ENCODE data around the gene CYB5R4.

The CYB5R4 gene

DNA sequence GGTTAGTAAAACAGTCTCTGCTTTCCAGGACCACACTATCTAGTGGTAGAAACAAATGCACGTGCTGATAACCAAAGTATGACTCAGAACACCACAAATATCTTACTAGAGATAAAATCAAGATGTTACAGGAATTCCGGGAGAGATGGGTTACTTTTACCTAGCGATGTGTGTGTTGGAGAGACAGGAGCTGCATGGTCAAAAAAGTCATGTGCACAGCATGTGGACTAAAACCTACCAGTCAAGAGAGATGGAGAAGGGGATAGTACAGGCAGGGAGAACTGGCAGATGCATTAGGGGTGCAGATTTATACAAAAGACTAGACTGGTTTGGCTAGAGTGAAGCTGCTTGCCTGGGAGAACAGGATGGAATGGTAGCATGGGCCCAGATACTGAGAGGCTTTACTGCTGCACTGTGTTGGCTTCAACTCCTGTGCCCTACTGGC lies 98.8 kb downstream of the CYB5R4 start:
- peaks cover 0 to 3% of the 10 kb centered on the region in 2 donors for H3K9me3 ChIP-seq (ENCODE audit: control insufficient read depth in 1 of 2, low read length in 2 of 2)
- no peaks in the 10 kb centered on the region for H3K4me1 ChIP-seq (ENCODE audit: control insufficient read depth in 1 of 2, insufficient read depth in 2 of 2, low read length in 2 of 2)
- no peaks in the 10 kb centered on the region for H3K27me3 ChIP-seq (ENCODE audit: low read depth, low read length)
- H3K4me3 ChIP-seq (ENCODE audit: low read depth in 1 of 2, low read length in 2 of 2) = no peak overlapping the region
- peaks cover 28 to 44% of the 10 kb centered on the region in 2 donors for H3K36me3 ChIP-seq (ENCODE audit: control insufficient read depth in 1 of 2, insufficient read depth in 2 of 2, low read length in 2 of 2)
- H3K27ac ChIP-seq (ENCODE audit: low read length) = no peak overlapping the region

DNA sequence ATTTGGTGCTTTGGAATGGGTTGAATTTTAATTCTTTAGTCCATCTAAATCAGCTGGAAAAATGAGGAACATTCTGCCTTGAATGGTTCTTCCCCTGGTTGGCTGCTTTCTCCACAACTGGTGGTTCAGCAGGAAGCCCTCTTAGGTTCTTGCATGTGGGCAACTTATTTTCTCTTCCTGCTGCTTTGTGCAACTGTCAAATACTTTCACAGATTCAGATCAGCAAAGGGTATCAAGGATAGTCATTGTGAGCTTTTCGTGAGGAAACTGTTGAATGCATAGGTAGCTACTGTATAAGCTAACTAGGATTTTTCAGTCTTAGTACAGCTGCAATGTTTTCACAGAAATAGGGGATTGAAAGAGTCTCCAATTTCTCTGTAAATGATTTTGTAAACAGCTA lies 101.2 kb downstream of the CYB5R4 start:
- no peak overlapping the region for H3K27ac ChIP-seq (ENCODE audit: low read length)
- peaks cover 0 to 4% of the 10 kb centered on the region in 2 donors for H3K9me3 ChIP-seq (ENCODE audit: control insufficient read depth in 1 of 2, low read length in 2 of 2)
- peaks cover 25 to 55% of the 10 kb centered on the region in 2 donors for H3K36me3 ChIP-seq (ENCODE audit: control insufficient read depth in 1 of 2, insufficient read depth in 2 of 2, low read length in 2 of 2)
- H3K27me3 ChIP-seq (ENCODE audit: low read depth, low read length) = no peaks in the 10 kb centered on the region
- H3K4me1 ChIP-seq (ENCODE audit: control insufficient read depth in 1 of 2, insufficient read depth in 2 of 2, low read length in 2 of 2) = no peaks in the 10 kb centered on the region
- no peak overlapping the region for H3K4me3 ChIP-seq (ENCODE audit: low read depth in 1 of 2, low read length in 2 of 2)

DNA sequence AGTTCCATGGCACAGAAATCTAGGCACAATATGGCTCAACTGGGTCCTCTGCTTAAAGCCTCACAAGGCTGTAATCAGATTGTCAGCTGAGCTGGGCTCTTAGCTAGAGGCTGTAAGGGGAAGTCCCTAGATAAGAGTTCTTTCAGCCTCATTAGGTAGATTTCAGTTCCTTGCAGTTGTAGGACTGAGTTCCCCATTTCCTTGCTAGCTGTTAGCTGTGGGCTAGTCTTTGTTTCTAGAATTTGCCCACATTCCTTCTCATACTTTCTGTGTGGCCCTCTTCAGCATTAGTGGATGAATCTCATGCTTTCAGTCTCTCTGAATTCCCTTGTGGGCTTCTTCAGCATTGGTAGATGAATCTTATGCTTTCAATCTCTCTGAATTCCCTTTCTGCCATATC lies 103.1 kb downstream of the CYB5R4 start:
- Histone ChIP-seq H3K27ac (ENCODE audit: low read length) (no peak overlapping the region), H3K36me3 (ENCODE audit: control insufficient read depth in 1 of 2, insufficient read depth in 2 of 2, low read length in 2 of 2) (peaks cover 23 to 49% of the 10 kb centered on the region in 2 donors), H3K4me3 (ENCODE audit: low read depth in 1 of 2, low read length in 2 of 2) (no peak overlapping the region), H3K4me1 (ENCODE audit: control insufficient read depth in 1 of 2, insufficient read depth in 2 of 2, low read length in 2 of 2) (no peaks in the 10 kb centered on the region), H3K9me3 (ENCODE audit: control insufficient read depth in 1 of 2, low read length in 2 of 2) (peaks cover 0 to 10% of the 10 kb centered on the region in 2 donors), H3K27me3 (ENCODE audit: low read depth, low read length) (no peaks in the 10 kb centered on the region)

DNA sequence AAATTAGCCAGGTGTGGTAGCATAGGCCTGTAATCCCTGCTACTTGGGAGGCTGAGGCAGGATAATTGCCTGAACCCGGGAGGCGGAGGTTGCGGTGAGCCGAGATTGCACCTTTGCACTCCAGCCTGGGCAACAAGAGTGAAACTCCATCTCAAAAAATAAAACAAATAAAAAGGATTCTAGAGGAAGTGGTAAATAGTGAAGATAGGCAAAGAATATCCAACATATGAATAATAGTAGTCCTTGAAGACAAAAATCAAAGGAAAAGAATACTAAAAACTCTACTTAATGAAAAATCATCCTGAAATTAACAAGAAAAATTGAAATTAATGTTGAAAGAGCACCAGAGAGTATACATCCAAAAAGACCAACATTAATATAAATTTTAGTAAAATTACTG lies 107.0 kb downstream of the CYB5R4 start:
- Histone ChIP-seq H3K27me3 (ENCODE audit: low read depth, low read length) (no peaks in the 10 kb centered on the region), H3K27ac (ENCODE audit: low read length) (no peak overlapping the region), H3K4me1 (ENCODE audit: control insufficient read depth in 1 of 2, insufficient read depth in 2 of 2, low read length in 2 of 2) (no peaks in the 10 kb centered on the region), H3K36me3 (ENCODE audit: control insufficient read depth in 1 of 2, insufficient read depth in 2 of 2, low read length in 2 of 2) (peaks cover 9 to 30% of the 10 kb centered on the region in 2 donors), H3K4me3 (ENCODE audit: low read depth in 1 of 2, low read length in 2 of 2) (no peak overlapping the region), H3K9me3 (ENCODE audit: control insufficient read depth in 1 of 2, low read length in 2 of 2) (peaks cover 0 to 10% of the 10 kb centered on the region in 2 donors)

DNA sequence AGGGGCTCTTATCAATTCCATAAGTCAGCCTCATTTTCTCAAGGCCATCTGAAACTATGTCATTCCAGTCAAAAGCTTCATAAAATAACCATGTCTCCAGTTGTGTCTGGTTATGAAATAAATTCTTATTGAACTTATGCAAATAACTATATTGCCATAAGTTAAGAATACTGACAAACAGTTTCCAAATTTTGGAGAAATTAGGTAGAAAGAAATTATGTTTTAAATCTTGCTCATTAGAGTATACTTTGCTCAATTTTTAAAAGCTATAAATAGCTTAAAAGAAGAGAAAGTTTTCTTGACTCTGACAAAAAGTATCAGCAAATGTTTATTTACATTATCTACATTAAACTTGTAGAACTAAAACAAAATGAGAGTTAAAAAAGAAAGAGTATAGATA lies 111.1 kb downstream of the CYB5R4 start:
- no peak overlapping the region for H3K4me3 ChIP-seq (ENCODE audit: low read depth in 1 of 2, low read length in 2 of 2)
- H3K9me3 ChIP-seq (ENCODE audit: control insufficient read depth in 1 of 2, low read length in 2 of 2) = peaks cover 0 to 7% of the 10 kb centered on the region in 2 donors
- no peaks in the 10 kb centered on the region for H3K36me3 ChIP-seq (ENCODE audit: control insufficient read depth in 1 of 2, insufficient read depth in 2 of 2, low read length in 2 of 2)
- H3K27ac ChIP-seq (ENCODE audit: low read length) = no peak overlapping the region
- no peaks in the 10 kb centered on the region for H3K4me1 ChIP-seq (ENCODE audit: control insufficient read depth in 1 of 2, insufficient read depth in 2 of 2, low read length in 2 of 2)
- no peaks in the 10 kb centered on the region for H3K27me3 ChIP-seq (ENCODE audit: low read depth, low read length)

DNA sequence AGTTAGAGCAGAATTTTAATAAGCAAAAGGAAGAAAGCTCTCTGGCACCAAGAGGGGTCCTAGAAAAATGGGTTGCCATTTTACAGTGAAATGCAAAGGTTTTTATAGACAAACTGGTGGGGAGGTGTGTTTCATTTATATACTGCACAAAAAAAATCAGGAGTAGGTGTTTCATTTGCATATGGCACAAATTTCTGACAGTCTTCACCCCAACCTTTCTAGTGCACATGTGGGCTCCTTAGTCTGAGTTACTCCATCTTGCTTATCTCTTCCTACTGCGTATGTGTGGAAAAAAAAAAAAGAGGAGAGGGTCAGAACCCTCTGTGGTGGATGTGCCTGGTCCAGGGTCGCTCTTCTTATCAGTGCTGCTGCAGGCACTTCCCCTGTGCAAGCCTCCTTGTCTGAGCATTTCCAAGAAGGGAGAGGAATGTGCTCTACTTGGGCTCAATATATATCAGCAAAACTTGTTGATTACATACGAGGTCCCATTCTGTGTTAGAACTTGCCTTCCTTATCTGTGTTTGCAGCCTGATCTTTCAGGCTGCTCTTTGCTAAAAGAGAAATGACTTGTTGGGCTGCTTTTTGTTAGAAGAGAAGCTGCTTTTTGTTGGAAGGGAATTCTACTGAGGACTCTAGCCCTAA lies 115.0 kb downstream of the CYB5R4 start:
- Histone ChIP-seq H3K4me3 (ENCODE audit: low read depth in 1 of 2, low read length in 2 of 2) (no peak overlapping the region), H3K36me3 (ENCODE audit: control insufficient read depth in 1 of 2, insufficient read depth in 2 of 2, low read length in 2 of 2) (no peaks in the 10 kb centered on the region), H3K27ac (ENCODE audit: low read length) (no peak overlapping the region), H3K4me1 (ENCODE audit: control insufficient read depth in 1 of 2, insufficient read depth in 2 of 2, low read length in 2 of 2) (no peaks in the 10 kb centered on the region), H3K27me3 (ENCODE audit: low read depth, low read length) (no peaks in the 10 kb centered on the region), H3K9me3 (ENCODE audit: control insufficient read depth in 1 of 2, low read length in 2 of 2) (no peaks in the 10 kb centered on the region)

DNA sequence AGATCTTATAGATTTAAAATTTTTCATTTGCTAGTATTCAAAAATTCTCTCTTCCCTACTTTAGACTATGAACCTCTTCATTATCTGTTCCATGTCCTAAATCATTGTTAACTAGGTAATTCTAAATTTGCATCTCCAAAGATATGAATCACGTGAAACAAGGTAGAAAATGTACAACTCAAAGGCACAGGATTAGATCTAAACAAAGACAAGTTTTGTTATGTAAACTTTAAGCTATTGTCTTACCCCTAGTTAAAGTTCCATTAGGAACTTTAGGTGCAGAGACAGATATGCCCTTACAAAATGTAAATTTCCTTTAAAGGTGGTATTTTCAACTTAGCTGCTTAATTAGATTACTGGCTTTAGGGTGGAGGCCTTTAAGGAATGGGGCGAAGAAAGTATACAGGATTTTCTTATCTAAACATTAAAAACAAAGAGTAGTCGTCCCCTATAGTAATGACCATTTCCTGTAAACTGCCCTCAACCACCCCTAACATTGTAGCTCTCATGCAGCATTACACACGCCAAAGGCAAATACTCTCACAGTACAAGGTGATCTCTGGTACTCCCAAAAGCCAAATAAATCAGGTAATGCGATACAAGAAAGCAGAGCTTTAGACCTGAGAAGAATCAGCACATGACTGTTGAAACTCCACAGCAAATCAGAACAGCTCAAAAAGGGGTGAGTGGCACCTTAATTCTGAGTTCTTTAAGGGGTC lies 116.7 kb downstream of the CYB5R4 start:
- H3K27ac ChIP-seq (ENCODE audit: low read length) = no peak overlapping the region
- H3K9me3 ChIP-seq (ENCODE audit: control insufficient read depth in 1 of 2, low read length in 2 of 2) = peaks cover 0 to 2% of the 10 kb centered on the region in 2 donors
- no peak overlapping the region for H3K4me3 ChIP-seq (ENCODE audit: low read depth in 1 of 2, low read length in 2 of 2)
- no peaks in the 10 kb centered on the region for H3K27me3 ChIP-seq (ENCODE audit: low read depth, low read length)
- H3K4me1 ChIP-seq (ENCODE audit: control insufficient read depth in 1 of 2, insufficient read depth in 2 of 2, low read length in 2 of 2) = no peaks in the 10 kb centered on the region
- H3K36me3 ChIP-seq (ENCODE audit: control insufficient read depth in 1 of 2, insufficient read depth in 2 of 2, low read length in 2 of 2) = no peaks in the 10 kb centered on the region

DNA sequence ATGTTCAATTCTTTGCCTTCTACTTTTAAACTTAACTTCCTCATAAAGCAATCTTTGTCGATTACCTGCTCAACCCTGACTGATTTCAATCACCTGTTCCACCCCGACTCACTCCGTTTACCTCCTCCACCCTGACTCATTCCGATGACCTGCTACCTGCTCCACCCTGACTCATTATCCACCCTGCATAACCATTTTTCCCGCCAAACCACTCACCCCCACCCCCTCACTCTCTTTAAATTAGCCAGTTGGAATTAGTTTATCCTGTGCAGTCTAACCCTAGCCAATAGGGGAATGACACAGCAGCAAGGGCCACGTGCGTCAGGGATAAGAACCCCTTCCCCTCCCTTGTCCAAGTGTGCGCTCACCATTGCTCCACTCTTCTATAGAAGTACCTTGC lies 117.4 kb downstream of the CYB5R4 start:
- H3K36me3 ChIP-seq (ENCODE audit: control insufficient read depth in 1 of 2, insufficient read depth in 2 of 2, low read length in 2 of 2) = no peaks in the 10 kb centered on the region
- H3K27ac ChIP-seq (ENCODE audit: low read length) = no peak overlapping the region
- H3K27me3 ChIP-seq (ENCODE audit: low read depth, low read length) = no peaks in the 10 kb centered on the region
- no peak overlapping the region for H3K4me3 ChIP-seq (ENCODE audit: low read depth in 1 of 2, low read length in 2 of 2)
- H3K4me1 ChIP-seq (ENCODE audit: control insufficient read depth in 1 of 2, insufficient read depth in 2 of 2, low read length in 2 of 2) = no peaks in the 10 kb centered on the region
- peaks cover 0 to 2% of the 10 kb centered on the region in 2 donors for H3K9me3 ChIP-seq (ENCODE audit: control insufficient read depth in 1 of 2, low read length in 2 of 2)

DNA sequence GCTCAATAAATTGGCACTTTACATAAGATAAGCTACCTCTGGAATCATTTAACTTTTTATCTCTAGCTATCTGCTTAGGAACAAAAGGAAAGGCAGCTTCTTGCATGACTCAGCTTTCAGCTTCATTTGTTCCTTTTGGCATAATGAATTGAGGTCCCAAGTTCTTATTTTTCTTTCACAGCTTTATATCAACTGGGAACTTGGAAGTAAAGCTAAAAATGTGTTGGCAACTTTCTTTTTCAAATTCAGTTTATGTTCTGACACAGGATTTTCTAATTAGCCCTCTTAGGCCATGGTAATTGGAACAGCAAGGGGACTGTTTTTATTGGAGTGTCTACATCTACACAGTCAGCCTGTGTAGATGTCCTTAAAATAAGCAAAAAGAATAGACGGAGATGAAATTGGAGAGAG lies 118.8 kb downstream of the CYB5R4 start:
- Histone ChIP-seq H3K4me3 (ENCODE audit: low read depth in 1 of 2, low read length in 2 of 2) (no peak overlapping the region), H3K36me3 (ENCODE audit: control insufficient read depth in 1 of 2, insufficient read depth in 2 of 2, low read length in 2 of 2) (no peaks in the 10 kb centered on the region), H3K9me3 (ENCODE audit: control insufficient read depth in 1 of 2, low read length in 2 of 2) (peaks cover 0 to 2% of the 10 kb centered on the region in 2 donors), H3K27ac (ENCODE audit: low read length) (no peak overlapping the region), H3K27me3 (ENCODE audit: low read depth, low read length) (no peaks in the 10 kb centered on the region), H3K4me1 (ENCODE audit: control insufficient read depth in 1 of 2, insufficient read depth in 2 of 2, low read length in 2 of 2) (no peaks in the 10 kb centered on the region)

DNA sequence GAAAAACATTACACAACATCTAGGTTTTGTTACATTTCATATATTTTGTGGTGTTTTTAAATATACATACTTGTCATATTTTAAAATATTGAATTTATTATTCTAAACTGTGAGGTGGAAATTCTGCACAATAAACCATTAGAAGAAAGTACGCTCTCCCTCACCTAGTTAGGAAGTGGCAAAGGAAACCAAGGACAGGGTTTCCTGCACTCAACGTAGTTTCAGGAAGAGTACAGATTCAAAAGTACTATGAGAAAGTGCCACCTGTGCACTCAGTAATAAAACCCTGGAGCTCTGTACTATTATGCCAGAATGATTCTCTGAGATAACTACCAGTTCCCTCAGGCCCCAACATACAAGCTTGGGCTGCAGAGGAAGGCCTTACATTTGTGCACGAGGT lies 119.5 kb downstream of the CYB5R4 start:
- Histone ChIP-seq H3K9me3 (ENCODE audit: control insufficient read depth in 1 of 2, low read length in 2 of 2) (peaks cover 0 to 2% of the 10 kb centered on the region in 2 donors), H3K4me1 (ENCODE audit: control insufficient read depth in 1 of 2, insufficient read depth in 2 of 2, low read length in 2 of 2) (no peaks in the 10 kb centered on the region), H3K4me3 (ENCODE audit: low read depth in 1 of 2, low read length in 2 of 2) (no peak overlapping the region), H3K27ac (ENCODE audit: low read length) (no peak overlapping the region), H3K36me3 (ENCODE audit: control insufficient read depth in 1 of 2, insufficient read depth in 2 of 2, low read length in 2 of 2) (no peaks in the 10 kb centered on the region), H3K27me3 (ENCODE audit: low read depth, low read length) (no peaks in the 10 kb centered on the region)

DNA sequence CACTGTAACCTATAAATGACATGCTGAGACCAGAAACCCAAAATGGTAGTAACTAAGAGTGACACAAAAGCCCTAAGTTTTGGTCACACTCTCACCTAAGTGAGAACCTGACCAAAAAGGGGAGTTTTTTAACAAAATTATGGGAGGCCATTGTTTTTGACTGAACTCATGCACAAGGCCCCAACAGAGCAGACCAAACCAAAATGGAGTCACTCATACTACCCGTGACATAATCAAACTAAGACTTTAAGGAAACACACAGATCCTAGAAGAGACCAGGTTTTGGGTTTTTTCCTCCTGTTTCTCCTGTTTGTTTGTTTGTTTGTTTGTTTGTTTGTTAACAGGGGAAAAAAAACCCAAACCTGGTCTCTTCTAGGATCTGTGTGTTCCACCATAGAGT lies 124.9 kb downstream of the CYB5R4 start:
- H3K36me3 ChIP-seq (ENCODE audit: control insufficient read depth in 1 of 2, insufficient read depth in 2 of 2, low read length in 2 of 2) = no peaks in the 10 kb centered on the region
- no peaks in the 10 kb centered on the region for H3K27me3 ChIP-seq (ENCODE audit: low read depth, low read length)
- H3K4me3 ChIP-seq (ENCODE audit: low read depth in 1 of 2, low read length in 2 of 2) = no peak overlapping the region
- no peak overlapping the region for H3K27ac ChIP-seq (ENCODE audit: low read length)
- no peaks in the 10 kb centered on the region for H3K4me1 ChIP-seq (ENCODE audit: control insufficient read depth in 1 of 2, insufficient read depth in 2 of 2, low read length in 2 of 2)
- peaks cover 0 to 2% of the 10 kb centered on the region in 2 donors for H3K9me3 ChIP-seq (ENCODE audit: control insufficient read depth in 1 of 2, low read length in 2 of 2)

Data from muscle layer of duodenum (tissue), 2 donors.